ENCODE results near the gene BICC1. TPM values are rescaled to one million over a fixed set of nuclear protein-coding genes. Genes with fewer than 3 reads are reported as not detected.

Gene BICC1
- total and polyA plus RNA-seq, 2 donors (not counting 3 experiments of a cell fraction or from before 2014, with no cell fraction given): 0.06 to 0.29 TPM

- no peaks in the 10 kb centered on the region for H3K36me3 ChIP-seq (ENCODE audit: control insufficient read depth in 2 of 2, extremely low read depth in 1 of 2, insufficient read depth in 2 of 2, low read length in 2 of 2)
- no peak overlapping the region for H3K4me2 ChIP-seq (ENCODE audit: insufficient read depth, low read length)
- no peak overlapping the region for H3K9ac ChIP-seq (replicated peaks; ENCODE audit: extremely low read depth, insufficient read depth, low read length)
- H3K4me3 ChIP-seq (replicated peaks in 1 of 3; ENCODE audit: insufficient read depth in 1 of 3, low read depth in 1 of 3, low read length in 3 of 3): no peak overlapping the region
- H3K27me3 ChIP-seq (ENCODE audit: control insufficient read depth in 2 of 2, insufficient read depth in 2 of 2, low read length in 2 of 2): no peaks in the 10 kb centered on the region
- intact Hi-C loops (cut with micrococcal nuclease): loop anchor here (10.0 kb wide), 1 partner anchor 172 kb away; no protein-coding TSS in a partner anchor
- ChIA-PET POLR2A (no interaction called here), CTCF (no interaction called here)
- no peaks in the 10 kb centered on the region for H4K20me1 ChIP-seq (replicated peaks; ENCODE audit: control insufficient read depth, extremely low read depth, insufficient read depth, low read length)
- FAIRE-seq: no peak
- H2AFZ ChIP-seq (ENCODE audit: low read depth, low read length): no peak overlapping the region
- DNase-seq (ENCODE audit: low read depth, low spot score): no peak
- no peaks in the 10 kb centered on the region for H3K9me1 ChIP-seq (replicated peaks; ENCODE audit: control insufficient read depth, extremely low read depth, insufficient read depth, low read length)
- H3K79me2 ChIP-seq (ENCODE audit: control insufficient read depth, insufficient read depth, low read length): no peaks in the 10 kb centered on the region
- H3K27ac ChIP-seq (ENCODE audit: insufficient read depth, low read depth, low read length): no peak overlapping the region
- dilution Hi-C loops (cut with MboI; ENCODE audit: extremely low pct_ligation_motif_present, low sequenced_read_pairs): no loop called here
- no peaks in the 10 kb centered on the region for H3K4me1 ChIP-seq (ENCODE audit: control insufficient read depth, extremely low read depth, insufficient read depth, low read length)
- TF ChIP-seq POLR2AphosphoS5 (IDR thresholded peaks at IDR 0.05; ENCODE audit: insufficient read depth, low read depth, low read length) (no peak), MAX (IDR thresholded peaks at IDR 0.05; ENCODE audit: insufficient read depth, insufficient read length) (no peak), FOS (IDR thresholded peaks at IDR 0.05; ENCODE audit: borderline replicate concordance, insufficient read depth, low read length) (no peak), EZH2 (IDR thresholded peaks at IDR 0.05; ENCODE audit: borderline replicate concordance, low read depth, low read length, severe bottlenecking) (no peak), JUN (IDR thresholded peaks at IDR 0.05; ENCODE audit: borderline replicate concordance, insufficient read depth, insufficient read length, low read depth) (no peak), POLR2A (IDR thresholded peaks at IDR 0.05; ENCODE audit: low read depth, low read length) (no peak), MYC (IDR thresholded peaks at IDR 0.05; ENCODE audit: low read depth, low read length) (no peak), GATA2 (IDR thresholded peaks at IDR 0.05; ENCODE audit: insufficient read depth, insufficient read length, low read depth, low read length) (no peak), CTCF (IDR thresholded peaks at IDR 0.05; ENCODE audit: extremely low read depth in 1 of 2, insufficient read depth in 1 of 2, low read depth in 1 of 2, low read length in 2 of 2) (no peak)
- no TSS peak for BruUV-seq (replicated peaks)
- H3K9me3 ChIP-seq (replicated peaks; ENCODE audit: control insufficient read depth, insufficient read depth, low read length): no peaks in the 10 kb centered on the region
Measured at GRCh38 chr10:58706836-58707235, 194.2 kb downstream of the BICC1 start.
